A549 (cell line): ENCODE measurements around the gene MAP3K10. TPM values are rescaled to one million over a fixed set of nuclear protein-coding genes. Genes with fewer than 3 reads are reported as not detected.
"Not testable (repeated sequence)": the region's sequence is repeated elsewhere in the genome, so short reads cannot be mapped to it uniquely, and the experiment has no call there.

Experiments used
- ATAC-seq, 2 experiments: fragments of 200-7000 bp in 1 of 2; fragments of >200 bp in 1 of 2; cut with Nextera tagmentation in 1 of 2; cut with Tn5 transposase in 1 of 2; 3 replicates each; pipeline versions ENCODE4 v1.8.0 to v1.9.1; 2018 to 2020; ENCODE audit warnings: mild to moderate bottlenecking in 1 of 2, moderate library complexity in 1 of 2
- CTCF ChIA-PET: fragments of 300-600 bp; sonication (Branson Sonifier 250); formaldehyde crosslinking; extraction: SDS; loops from one replicate; lab custom pipeline; 2021; ENCODE audit warnings: antibody characterized with exemption, inconsistent platforms; lab: Yijun Ruan, JAX
- POLR2A ChIA-PET: fragments of 350-600 bp; formaldehyde crosslinking; extraction: SDS; loops from one replicate; lab custom pipeline; 2021; ENCODE audit warnings: antibody characterized with exemption, inconsistent platforms; lab: Yijun Ruan, JAX
- DNase-seq, 2 experiments: peaks; one replicate each; pipeline versions ENCODE4 v3.0.0 to v3.0.0-alpha.2; 2011 to 2016; ENCODE audit warnings: low read depth in 1 of 2, low spot score in 1 of 2
- FAIRE-seq: peaks from 2 replicates; lab custom pipeline; 2011; peaks lifted over from hg19 to GRCh38; lab: Jason Lieb, UNC
- H3K27ac ChIP-seq, 2 experiments: fragments of >200 bp; sonication (Bioruptor Twin); formaldehyde crosslinking; 3 replicates each; pipeline ENCODE4 v1.5.1; 2016 to 2017
- H3K4me1 ChIP-seq: fragments of >200 bp; sonication (Bioruptor Twin); formaldehyde crosslinking; 3 replicates; pipeline ENCODE4 v1.6.1; 2016
- H3K4me2 ChIP-seq: fragments of >200 bp; sonication (Bioruptor Twin); formaldehyde crosslinking; 3 replicates; pipeline ENCODE4 v1.6.1; 2016
- H3K4me3 ChIP-seq: fragments of >200 bp; sonication (Bioruptor Twin); formaldehyde crosslinking; 3 replicates; pipeline ENCODE4 v1.5.1; 2016
- H3K9me3 ChIP-seq: fragments of >200 bp; sonication (Bioruptor Twin); formaldehyde crosslinking; 3 replicates; pipeline ENCODE4 v1.6.1; 2016
- ATOH8 ChIP-seq: fragments of 250-450 bp; sonication (Bioruptor Pico); IDR thresholded peaks from 2 replicates; pipeline ENCODE4 v1.5.0; 2020; ENCODE audit warnings: low read depth, mild to moderate bottlenecking, moderate library complexity
- BCL3 ChIP-seq: fragments of >200 bp; sonication (Bioruptor Twin); formaldehyde crosslinking; IDR thresholded peaks from 3 replicates; pipeline ENCODE4 v1.6.1; 2016
- CEBPB ChIP-seq, 2 experiments: fragments of >200 bp in 1 of 2; sonication (Bioruptor Twin) in 1 of 2; formaldehyde crosslinking in 1 of 2; IDR thresholded peaks; 2 replicates each; pipeline ENCODE4 v1.6.1; 2012 to 2016
- CHD2 ChIP-seq: fragments of 150-350 bp; IDR thresholded peaks from 2 replicates; pipeline ENCODE4 v1.6.1; 2014; ENCODE audit warnings: low read length; ENCODE audit not compliant: partially characterized antibody
- CHD4 ChIP-seq: fragments of 200-600 bp; sonication (generic); IDR thresholded peaks from 2 replicates; pipeline ENCODE4 v1.6.1; 2016; ENCODE audit warnings: antibody characterized with exemption, mild to moderate bottlenecking, borderline replicate concordance
- EHMT2 ChIP-seq: fragments of 200-600 bp; sonication (generic); IDR thresholded peaks from 2 replicates; pipeline ENCODE4 v1.6.1; 2016; ENCODE audit warnings: antibody characterized with exemption, low read depth, mild to moderate bottlenecking, moderate library complexity
- ELK1 ChIP-seq: fragments of 150-350 bp; IDR thresholded peaks from 2 replicates; pipeline ENCODE4 v1.6.1; 2014; ENCODE audit warnings: low read depth, mild to moderate bottlenecking, low read length
- EP300 ChIP-seq, 2 experiments: fragments of >200 bp; sonication (Bioruptor Twin); formaldehyde crosslinking; IDR thresholded peaks; 2 replicates in 1 of 2; 3 replicates in 1 of 2; pipeline ENCODE4 v1.6.1; 2016 to 2017
- FOSB ChIP-seq: fragments of 250-450 bp; sonication (Bioruptor Pico); IDR thresholded peaks from 2 replicates; pipeline ENCODE4 v1.5.0; 2020; ENCODE audit warnings: mild to moderate bottlenecking, moderate library complexity
- FOXS1 ChIP-seq: fragments of 250-450 bp; sonication (Bioruptor Pico); IDR thresholded peaks from 2 replicates; pipeline ENCODE4 v1.5.0; 2020; ENCODE audit warnings: mild to moderate bottlenecking, moderate library complexity
- HOXA7 ChIP-seq: fragments of 250-450 bp; sonication (Bioruptor Pico); IDR thresholded peaks from 2 replicates; pipeline ENCODE4 v1.5.0; 2020; ENCODE audit warnings: mild to moderate bottlenecking, moderate library complexity
- HOXB13 ChIP-seq: fragments of 250-450 bp; sonication (Bioruptor Pico); IDR thresholded peaks from 2 replicates; pipeline ENCODE4 v1.5.0; 2020; ENCODE audit warnings: low read depth, mild to moderate bottlenecking, moderate library complexity
- KDM1A ChIP-seq: fragments of 200-600 bp; sonication (generic); IDR thresholded peaks from 2 replicates; pipeline ENCODE4 v1.6.1; 2016; ENCODE audit warnings: low read depth, mild to moderate bottlenecking
- MAFK ChIP-seq: fragments of 450-650 bp; IDR thresholded peaks from 2 replicates; pipeline ENCODE4 v1.6.1; 2014; ENCODE audit not compliant: partially characterized antibody
- MAZ ChIP-seq: fragments of 150-350 bp; IDR thresholded peaks from 2 replicates; pipeline ENCODE4 v1.6.1; 2014; ENCODE audit warnings: antibody characterized with exemption, low read depth, low read length, borderline replicate concordance
- NPAS2 ChIP-seq: fragments of 250-450 bp; sonication (Bioruptor Pico); IDR thresholded peaks from 2 replicates; pipeline ENCODE4 v1.8.0; 2022; ENCODE audit warnings: mild to moderate bottlenecking, moderate library complexity, borderline replicate concordance
- NR3C1 ChIP-seq: fragments of >200 bp; sonication (Bioruptor Twin); formaldehyde crosslinking; IDR thresholded peaks from 3 replicates; pipeline ENCODE4 v1.6.1; 2017
- RARB ChIP-seq: fragments of 250-450 bp; sonication (Bioruptor Pico); IDR thresholded peaks from 2 replicates; pipeline ENCODE4 v1.8.0; 2021; ENCODE audit warnings: mild to moderate bottlenecking, moderate library complexity
- RCOR1 ChIP-seq: fragments of 150-350 bp; IDR thresholded peaks from 2 replicates; pipeline ENCODE4 v1.6.1; 2014; ENCODE audit warnings: antibody characterized with exemption, low read length, low read depth
- SMC3 ChIP-seq: fragments of >200 bp; sonication (Bioruptor Twin); formaldehyde crosslinking; IDR thresholded peaks from 3 replicates; pipeline ENCODE4 v1.6.1; 2018; ENCODE audit warnings: inconsistent platforms
- WGBS: methylation state at CpG from one replicate; pipeline ENCODE4 v1.1.6; 2017; ENCODE audit errors: missing lambda C conversion rate; 5-methylcytosine and 5-hydroxymethylcytosine counted together
- polyA plus RNA-seq, 4 experiments: library from polyadenylated mRNA; depleted of rRNA in 3 of 4; stranded (reverse); fragments of >200 nt; fragmentation: RNase III in 1 of 4; extraction: RNeasy Plus Mini Kit Qiagen cat#74134 plus additional on column Dnase treatment in 1 of 4; gene quantifications; 2 replicates in 3 of 4; 3 replicates in 1 of 4; pipeline ENCODE4 v1.2.3, GENCODE V29; 2011 to 2017
- TF ChIP-seq, protein P1 (sequence below): IDR thresholded peaks from 2 replicates; pipeline ENCODE4 v1.6.1; 2012
- TF ChIP-seq, protein P2 (sequence below): fragments of 200-600 bp; sonication (generic); IDR thresholded peaks from 2 replicates; pipeline ENCODE4 v1.6.1; 2016; ENCODE audit warnings: antibody characterized with exemption, mild to moderate bottlenecking, moderate library complexity

MAP3K10 gene
- polyA plus RNA-seq, 2 of the 4 experiments (the other 2 are of a cell fraction) = 6.6 to 21.0 TPM

DNA sequence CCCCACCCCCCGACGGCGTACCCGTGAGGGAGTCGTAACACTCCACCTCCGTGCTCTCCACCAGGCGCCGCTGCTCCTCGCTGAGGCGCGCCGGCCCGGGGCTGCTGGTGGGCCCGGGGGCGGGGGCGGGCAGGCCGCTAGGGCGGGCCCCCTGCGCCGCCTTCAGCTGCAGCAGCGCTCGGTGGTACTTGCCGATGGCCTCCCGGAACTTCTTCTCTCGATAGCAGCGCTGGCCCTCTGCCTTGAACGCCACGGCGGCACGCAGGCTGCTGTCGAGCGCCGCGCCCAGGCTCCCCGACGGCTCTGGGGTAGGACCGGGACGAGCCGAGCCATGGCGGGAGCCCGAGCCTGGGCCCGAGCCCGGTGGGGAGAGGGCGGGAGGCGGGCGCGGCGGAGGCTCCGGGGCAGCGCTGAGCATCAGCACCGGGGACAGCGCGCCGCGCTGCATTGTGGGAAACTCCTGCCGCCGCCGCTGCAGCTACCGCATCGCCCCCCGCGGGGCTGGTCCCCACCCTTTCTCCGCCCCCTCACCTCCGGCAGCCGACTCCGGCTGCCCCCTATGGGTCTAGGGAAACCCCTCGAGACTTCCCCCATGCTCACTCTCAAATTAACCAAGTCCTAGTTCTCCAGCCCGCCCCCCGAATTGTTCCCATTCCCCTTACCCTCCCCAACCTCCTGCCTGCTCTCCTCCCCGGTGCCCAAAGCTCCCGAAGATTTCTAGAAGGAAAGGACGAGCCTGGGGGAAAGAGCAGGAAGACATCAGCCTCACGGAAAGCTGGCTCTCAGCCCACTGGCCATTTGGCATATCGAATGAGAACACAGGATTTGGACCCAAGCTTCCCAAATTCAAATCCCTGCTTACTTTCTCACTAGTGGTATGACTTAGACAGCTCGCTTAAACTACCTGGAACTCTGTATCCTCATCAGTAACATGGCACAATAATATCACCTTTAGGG is 27.0 kb downstream of the MAP3K10 start, which contains the start of gene TTC9B:
Gene TTC9B (minus strand): TSS at position 451 of the 957 bp plus-strand sequence. CDS start 3 bp downstream, at position 448.
- Histone ChIP-seq H3K4me3 (peak within 1 kb of the TSS; percentile 31), H3K4me1 (peaks cover 35% of the 10 kb centered on the region), H3K9me3 (peaks cover 5% of the 10 kb centered on the region; the same call in 2 of the 3 replicates), H3K4me2 (peak within 1 kb of the TSS; percentile 76)
- WGBS = 14% methylated on average over 46 of the region's 75 CpGs
- peak in 1 of 2 experiments; percentile 51 for DNase-seq
- POLR2A ChIA-PET = interaction anchor here (0.5 kb wide), 1 partner anchor 74 kb away, joined by 3 read pairs; no protein-coding TSS in a partner anchor
- TF ChIP-seq SMC3 (0 out of 3 replicates have a peak, but pooled peaks have one; percentile 7), ATOH8 (CRISPR knock-in tag) (0 out of 2 replicates have a peak, but pooled peaks have one; percentile 52), CHD4 (no peak), MAFK (no peak), MAZ (no peak), EP300 (IDR thresholded peaks at IDR 0.05) (no peak), RARB (no peak), RCOR1 (peak; percentile 98), ELK1 (no peak), FOSB (no peak), KDM1A (peak; percentile 78; the same call in 1 of the 2 replicates), EHMT2 (peak; percentile 7; the same call in 1 of the 2 replicates), NPAS2 (CRISPR knock-in tag) (no peak), FOXS1 (0 out of 2 replicates have a peak, but pooled peaks have one; percentile 41), BCL3 (no peak), CHD2 (no peak), HOXA7 (CRISPR knock-in tag) (no peak), CEBPB (IDR thresholded peaks at IDR 0.05) (no peak), HOXB13 (no peak), NR3C1 (no peak)
- TF ChIP-seq, protein P1, sequence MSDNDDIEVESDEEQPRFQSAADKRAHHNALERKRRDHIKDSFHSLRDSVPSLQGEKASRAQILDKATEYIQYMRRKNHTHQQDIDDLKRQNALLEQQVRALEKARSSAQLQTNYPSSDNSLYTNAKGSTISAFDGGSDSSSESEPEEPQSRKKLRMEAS = peak; percentile 23; the same call in 1 of the 2 replicates
- TF ChIP-seq, protein P2, sequence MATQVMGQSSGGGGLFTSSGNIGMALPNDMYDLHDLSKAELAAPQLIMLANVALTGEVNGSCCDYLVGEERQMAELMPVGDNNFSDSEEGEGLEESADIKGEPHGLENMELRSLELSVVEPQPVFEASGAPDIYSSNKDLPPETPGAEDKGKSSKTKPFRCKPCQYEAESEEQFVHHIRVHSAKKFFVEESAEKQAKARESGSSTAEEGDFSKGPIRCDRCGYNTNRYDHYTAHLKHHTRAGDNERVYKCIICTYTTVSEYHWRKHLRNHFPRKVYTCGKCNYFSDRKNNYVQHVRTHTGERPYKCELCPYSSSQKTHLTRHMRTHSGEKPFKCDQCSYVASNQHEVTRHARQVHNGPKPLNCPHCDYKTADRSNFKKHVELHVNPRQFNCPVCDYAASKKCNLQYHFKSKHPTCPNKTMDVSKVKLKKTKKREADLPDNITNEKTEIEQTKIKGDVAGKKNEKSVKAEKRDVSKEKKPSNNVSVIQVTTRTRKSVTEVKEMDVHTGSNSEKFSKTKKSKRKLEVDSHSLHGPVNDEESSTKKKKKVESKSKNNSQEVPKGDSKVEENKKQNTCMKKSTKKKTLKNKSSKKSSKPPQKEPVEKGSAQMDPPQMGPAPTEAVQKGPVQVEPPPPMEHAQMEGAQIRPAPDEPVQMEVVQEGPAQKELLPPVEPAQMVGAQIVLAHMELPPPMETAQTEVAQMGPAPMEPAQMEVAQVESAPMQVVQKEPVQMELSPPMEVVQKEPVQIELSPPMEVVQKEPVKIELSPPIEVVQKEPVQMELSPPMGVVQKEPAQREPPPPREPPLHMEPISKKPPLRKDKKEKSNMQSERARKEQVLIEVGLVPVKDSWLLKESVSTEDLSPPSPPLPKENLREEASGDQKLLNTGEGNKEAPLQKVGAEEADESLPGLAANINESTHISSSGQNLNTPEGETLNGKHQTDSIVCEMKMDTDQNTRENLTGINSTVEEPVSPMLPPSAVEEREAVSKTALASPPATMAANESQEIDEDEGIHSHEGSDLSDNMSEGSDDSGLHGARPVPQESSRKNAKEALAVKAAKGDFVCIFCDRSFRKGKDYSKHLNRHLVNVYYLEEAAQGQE = peak; percentile 96
- TF ChIP-seq, all 56 proteins: peak for 8
- no peak for FAIRE-seq
- peak within 1 kb of the TSS; percentile 62 to 71; a peak in 5 of 6 replicates for H3K27ac ChIP-seq
- peak; percentile 25 to 30 for ATAC-seq
- CTCF ChIA-PET = interaction anchor here (0.6 to 8.0 kb wide), 32 partner anchors 10 to 1535 kb away, joined by 3 to 149 read pairs (median 3); partner anchors contain the start of gene MAP3K10

- peak overlapping the region; percentile 62 to 71; a peak in 5 of 6 replicates for H3K27ac ChIP-seq
- WGBS = 73% methylated on average over 4 of the region's 4 CpGs
- not testable (repeated sequence) for FAIRE-seq
Measured at GRCh38 chr19:40219029-40219428, 27.8 kb downstream of the MAP3K10 start.

More at GRCh38 chr19:40219029-40219428, 27.8 kb downstream of the MAP3K10 start:
- ChIA-PET POLR2A (interaction anchor here (1.3 to 1.7 kb wide), 2 partner anchors 29 to 783 kb away, joined by 3 to 8 read pairs; partner anchors contain the start of gene RPS16), CTCF (interaction anchor here (0.6 to 8.0 kb wide), 18 partner anchors 12 to 426 kb away, joined by 3 to 149 read pairs (median 3); partner anchors contain the start of gene MAP3K10)
- peaks cover 35% of the 10 kb centered on the region for H3K4me1 ChIP-seq
- not testable (repeated sequence) for DNase-seq, H3K9me3 ChIP-seq, ATAC-seq
- peak overlapping the region; percentile 29 for H3K4me3 ChIP-seq
- H3K4me2 ChIP-seq = peak overlapping the region; percentile 76
